IPS-NIHi7 (cell line): Measurements from ENCODE around the gene KRT36.
A peak's percentile ranks its signal among the peaks of the same experiment; 100 is the strongest.

Source experiments
- DNase-seq: peaks from one replicate; pipeline ENCODE4 v3.0.0; 2012; ENCODE audit warnings: mixed read lengths; ENCODE audit errors: extremely low spot score

KRT36 gene

DNA sequence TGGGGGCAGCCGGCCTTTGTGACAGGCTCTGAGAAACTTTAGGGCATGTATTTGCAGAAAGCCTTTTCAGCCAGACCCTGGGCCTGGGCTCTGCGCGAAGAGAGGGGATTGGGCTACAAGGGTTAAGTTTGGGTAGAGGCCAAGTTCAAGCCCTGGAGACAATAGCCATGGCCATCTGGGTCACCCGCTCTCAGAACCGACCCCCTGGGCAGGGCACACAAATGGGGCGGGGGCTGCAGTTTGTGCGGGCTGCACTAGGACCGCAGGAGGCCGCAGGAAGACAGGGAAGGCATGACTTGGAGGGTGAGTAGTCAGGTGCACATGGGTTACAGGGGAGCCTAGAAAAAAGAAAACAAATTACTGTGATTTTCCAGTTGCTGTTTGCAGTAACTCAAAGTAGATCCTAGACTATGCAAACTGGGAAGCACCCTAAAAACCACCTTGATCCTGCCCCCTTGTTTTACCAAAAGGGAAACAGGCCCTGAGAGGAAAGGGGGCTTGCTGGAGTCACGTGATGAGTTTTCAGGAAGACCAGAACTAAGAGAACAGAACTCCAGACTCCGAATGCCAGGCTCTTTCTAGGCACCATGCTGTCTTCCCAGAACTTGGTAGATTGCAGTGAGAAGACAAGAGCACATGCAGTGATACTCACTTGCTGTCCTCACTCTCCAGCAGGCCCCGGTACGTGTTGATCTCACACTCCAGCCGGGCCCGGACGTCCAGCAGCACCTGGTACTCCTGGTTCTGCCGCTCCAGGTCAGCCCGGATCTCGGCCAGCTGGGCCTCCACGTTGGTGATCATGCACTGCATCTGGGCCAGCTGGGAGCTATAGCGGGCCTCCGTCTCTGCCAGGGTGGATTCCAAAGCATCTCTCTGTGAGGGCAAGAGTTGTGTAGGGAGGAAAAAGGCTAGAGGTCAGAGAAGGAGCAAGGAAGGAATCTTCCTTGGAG lies 12.6 kb downstream of the KRT36 start:
- DNase-seq = no peak

DNA sequence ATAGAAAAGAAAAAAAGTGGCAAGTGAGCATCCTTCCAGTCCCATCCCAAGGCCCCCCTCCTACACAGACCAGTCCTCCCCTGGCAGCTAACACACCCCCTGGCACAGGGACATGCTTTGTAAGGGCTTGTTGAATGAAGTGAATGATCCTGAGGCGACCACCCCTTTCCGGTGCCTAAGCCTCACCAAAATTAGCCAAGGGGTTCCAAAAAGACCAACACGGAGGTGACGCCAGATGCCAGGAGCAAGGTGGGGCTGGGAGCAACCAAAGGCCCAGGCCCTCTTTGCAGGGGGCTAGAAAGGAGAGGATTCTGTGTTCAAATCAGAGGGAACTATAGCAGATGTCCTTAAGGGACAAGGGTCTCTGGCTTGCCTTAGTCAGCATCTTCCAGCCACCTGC lies 14.3 kb downstream of the KRT36 start:
- no peak for DNase-seq

DNA sequence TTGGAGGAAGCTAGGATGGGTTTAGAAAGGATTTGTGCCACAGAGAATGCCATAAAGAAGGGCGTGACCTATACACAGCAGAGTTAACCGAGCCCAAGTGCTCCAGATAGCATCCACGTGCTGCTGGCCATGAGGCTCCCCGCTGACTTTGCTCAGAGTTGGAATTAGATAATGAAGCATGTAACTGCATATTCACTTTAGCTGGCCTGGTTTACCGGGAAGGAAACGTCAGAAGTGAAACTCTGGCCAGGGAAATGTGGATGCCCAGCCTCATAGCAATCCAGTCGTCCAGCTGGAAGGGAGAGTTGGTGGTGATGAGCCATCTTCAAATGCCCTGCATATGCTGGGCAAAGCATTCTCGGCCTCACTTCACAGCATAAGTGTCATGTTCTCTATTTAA lies 14.8 kb downstream of the KRT36 start:
- DNase-seq = no peak

DNA sequence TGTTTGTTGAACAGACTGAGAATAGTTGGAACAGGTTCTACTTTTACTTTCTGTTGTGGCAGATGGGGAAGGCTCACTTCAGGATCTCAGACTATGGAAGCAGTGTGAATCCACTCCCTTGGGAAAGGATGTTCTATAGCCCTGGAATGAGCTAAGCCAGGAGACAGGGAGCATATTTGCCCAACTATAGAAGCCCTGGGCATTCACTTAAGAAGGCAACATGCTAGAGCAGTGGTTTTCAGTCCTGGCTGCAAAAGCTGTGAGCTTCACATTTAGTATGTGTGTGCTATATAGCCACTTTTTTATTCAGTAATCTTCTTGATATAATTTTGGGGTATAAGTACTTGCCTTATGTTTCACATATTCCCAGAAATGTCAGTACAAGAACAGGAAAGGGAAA lies 21.4 kb downstream of the KRT36 start:
- DNase-seq = no peak

DNA sequence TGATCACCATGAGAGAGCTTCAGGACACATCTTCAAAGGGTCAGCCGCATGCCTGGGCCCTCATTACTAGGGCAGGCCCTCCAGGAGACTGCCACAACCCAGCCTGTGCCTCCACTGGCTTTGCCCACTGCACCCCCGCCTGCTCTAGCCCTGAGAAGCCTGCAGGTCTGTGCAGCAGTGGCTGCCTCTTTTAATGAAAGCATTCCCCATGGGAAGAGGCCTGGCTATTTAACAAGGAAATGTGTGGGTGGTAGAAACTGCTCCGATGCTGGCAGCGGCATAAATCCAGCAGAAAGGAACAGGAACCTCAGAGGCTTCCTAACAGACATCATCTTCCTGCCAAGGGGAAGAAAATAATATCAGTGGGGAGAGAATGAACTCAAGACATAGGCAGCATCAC lies 22.1 kb downstream of the KRT36 start:
- no peak for DNase-seq

DNA sequence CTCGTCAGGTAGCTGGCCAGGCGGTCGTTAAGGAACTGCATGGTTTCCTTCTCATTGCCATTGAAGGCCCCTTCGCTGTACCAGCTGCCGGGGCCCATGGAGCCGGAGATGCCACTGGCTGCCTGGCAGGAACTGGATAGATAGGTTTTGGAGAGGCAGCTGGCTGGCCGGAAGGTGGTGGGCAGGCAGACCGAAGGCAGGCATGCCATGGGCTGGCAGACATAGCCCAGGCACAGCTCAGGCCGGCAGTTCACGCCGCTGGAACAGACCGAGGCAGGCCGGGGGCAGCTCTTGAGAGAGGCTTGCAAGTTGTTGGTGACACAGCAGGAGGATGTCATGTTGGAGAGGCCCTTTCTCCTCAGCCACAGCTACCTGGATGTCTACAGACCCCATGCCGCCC lies 22.7 kb downstream of the KRT36 start, which contains the start of gene KRT32:
Gene KRT32, minus strand, starts transcription at position 399 of the 400 bp plus-strand sequence. Its CDS starts 61 bp downstream, at position 338.
- DNase-seq = no peak

DNA sequence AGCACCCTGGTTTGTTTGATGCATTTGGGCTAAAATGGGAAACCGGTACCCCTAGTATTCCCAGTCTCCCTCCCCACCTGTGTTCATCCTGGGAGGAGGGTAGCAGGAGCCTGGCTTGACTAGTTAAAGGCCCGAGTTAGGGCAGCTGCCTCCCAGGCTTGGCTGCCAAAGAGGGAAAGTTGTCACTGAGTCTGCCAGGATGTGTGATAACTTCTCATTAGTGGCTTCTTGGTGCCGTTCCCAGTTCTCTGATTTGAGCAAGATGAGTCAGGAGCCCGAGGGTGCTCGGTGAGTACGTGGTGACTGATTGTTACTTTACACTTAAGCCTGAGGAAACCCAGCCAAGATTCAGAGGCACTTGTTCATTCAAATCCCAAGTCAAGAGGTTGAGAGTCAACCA lies 25.0 kb downstream of the KRT36 start:
- no peak for DNase-seq

DNA sequence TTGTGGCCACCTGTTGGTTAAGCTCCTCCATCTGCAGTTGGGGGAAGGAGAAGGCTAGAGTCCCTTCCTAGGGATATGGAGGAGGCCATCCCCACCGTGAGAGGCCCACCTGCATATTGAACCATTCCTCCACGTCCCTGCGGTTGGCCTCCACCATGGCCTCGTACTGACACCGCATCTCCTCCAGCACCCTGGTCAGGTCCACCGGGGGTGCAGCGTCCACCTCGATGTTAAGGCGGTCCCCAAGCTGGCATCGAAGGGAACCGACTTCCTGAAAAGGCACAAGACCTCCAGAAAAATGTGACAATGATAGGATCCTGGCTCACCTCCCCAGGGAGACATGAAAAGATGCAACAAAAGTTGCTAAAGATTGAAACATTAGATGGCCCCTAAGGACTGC lies 25.5 kb downstream of the KRT36 start:
- DNase-seq = no peak

DNA sequence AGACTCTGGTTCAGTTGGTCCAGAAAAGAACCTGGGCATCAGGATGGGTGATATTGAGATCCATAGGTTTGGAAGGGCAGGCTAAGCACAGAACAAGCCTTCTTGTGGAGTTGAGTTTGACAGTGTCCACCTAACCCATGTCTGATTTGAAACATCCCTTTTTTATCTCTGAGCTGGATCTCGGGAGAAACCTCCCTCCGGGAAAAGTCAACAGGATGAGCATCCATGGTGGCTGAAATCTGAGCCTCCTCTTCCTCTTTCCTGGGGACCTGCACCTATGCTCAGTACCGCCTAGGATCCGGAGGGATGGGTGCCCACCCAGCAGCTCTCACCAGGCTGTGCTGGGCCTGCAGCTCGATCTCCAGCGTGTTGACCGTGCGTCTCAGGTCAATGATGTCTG lies 26.0 kb downstream of the KRT36 start:
- no peak for DNase-seq

DNA sequence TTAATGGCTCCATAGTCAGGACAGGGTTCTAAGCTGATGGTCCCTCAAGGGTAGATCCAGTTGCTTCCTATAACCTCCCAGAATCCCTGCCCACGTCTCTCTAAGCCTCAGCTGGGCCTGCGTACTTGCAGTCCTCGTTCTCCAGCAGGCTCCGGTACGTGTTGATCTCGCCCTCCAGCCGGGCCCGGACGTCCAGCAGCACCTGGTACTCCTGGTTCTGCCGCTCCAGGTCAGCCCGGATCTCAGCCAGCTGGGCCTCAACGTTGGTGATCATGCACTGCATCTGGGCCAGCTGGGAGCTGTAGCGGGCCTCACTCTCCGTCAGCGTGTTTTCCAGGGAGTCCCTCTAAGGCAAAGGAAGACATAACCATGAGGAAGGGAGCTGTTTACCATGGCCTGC lies 27.0 kb downstream of the KRT36 start:
- no peak for DNase-seq

DNA sequence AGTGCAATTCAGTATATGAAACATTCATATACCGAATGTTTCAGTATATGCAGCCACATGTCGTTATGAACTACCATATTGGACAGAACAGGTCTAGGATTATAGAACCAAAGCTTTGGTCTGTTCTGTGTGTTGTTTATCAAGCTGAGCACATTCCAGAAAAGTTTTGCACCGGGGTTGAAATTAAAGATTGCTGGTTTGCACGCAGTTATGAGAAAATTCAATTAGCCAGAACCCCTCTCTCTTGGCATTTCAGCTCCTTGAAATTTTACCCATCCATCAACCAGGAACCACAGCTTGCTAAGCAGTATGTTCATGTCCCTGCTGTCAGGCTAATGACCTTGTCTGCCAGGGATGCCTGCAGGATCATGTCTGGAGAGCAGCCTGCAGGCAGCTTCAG lies 32.0 kb downstream of the KRT36 start:
- DNase-seq = no peak

DNA sequence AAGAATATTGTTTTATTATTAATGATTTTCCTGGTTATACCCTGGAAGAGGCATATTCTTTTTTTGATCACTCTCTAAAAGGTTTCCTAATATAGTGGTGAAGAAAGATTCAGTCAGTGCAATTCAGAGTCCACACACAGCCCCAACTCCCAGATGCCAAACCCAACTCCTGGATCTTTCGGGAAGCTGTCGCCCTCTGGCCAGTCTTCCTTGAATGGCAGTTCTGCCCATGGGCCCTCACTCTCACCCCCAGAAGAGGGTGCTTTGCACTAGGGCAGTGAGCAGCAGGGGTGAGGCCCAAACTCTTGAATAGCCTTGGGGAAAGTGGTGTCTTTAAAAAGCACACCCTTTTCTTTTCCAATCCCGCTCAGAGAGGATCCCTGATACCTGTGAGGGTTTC lies 33.5 kb downstream of the KRT36 start:
- peak; percentile 57 for DNase-seq

DNA sequence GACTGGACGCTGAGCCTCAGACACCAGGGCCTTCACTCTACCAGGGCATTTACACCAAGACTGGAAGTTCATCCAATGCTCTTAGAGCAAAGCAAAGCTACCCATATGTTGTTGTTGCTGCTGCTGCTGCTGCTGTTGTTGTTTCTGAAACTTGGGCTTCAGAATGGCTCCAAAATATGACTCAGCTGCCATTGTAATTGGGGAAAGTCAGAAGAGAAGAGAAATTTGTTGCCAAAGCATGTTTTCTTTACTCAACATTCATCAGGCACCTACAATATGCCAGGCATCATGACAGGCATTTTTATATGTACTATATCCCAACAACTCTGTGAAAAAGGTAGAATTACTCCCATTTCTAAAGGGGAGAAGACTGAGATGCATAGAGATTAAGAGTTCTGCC lies 34.5 kb downstream of the KRT36 start:
- DNase-seq = no peak

DNA sequence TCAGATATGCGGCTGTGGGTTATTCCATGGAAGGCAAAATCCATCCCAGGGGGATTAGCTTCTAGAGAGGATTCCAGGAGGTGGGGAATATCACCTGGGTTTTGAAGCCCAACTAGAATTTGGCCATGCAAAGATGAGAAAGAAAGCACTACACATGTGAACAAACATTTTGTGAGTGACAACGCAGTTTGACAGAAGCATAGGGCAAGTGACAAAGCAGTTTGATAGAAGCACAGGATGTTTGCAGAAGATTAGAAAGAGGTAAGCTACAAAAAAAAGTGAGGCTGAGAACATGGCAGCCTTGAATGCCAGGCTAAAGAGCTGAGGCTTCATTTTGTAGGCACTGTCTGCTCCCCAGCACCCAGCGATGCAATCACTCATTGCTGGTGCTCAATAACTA lies 36.6 kb downstream of the KRT36 start:
- no peak for DNase-seq

DNA sequence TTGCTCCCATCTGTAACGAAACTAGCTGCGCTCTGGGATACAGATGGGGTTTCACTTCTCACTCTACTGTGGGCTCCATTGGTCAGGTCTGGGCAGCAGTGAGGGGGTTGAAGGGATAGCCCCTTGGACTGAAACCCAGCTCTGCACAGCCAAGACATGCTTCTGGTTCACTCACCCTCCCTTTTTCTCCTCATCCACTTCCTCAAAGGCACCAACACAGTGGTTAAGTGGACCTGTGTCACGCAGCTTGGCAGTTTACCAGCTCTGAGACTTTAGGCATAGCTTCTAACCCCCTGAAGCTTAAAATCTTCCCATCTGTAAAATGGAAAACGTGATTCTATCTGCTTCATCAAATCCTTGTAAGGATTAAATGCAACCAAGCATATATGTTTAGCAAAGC lies 37.4 kb downstream of the KRT36 start:
- DNase-seq = no peak

DNA sequence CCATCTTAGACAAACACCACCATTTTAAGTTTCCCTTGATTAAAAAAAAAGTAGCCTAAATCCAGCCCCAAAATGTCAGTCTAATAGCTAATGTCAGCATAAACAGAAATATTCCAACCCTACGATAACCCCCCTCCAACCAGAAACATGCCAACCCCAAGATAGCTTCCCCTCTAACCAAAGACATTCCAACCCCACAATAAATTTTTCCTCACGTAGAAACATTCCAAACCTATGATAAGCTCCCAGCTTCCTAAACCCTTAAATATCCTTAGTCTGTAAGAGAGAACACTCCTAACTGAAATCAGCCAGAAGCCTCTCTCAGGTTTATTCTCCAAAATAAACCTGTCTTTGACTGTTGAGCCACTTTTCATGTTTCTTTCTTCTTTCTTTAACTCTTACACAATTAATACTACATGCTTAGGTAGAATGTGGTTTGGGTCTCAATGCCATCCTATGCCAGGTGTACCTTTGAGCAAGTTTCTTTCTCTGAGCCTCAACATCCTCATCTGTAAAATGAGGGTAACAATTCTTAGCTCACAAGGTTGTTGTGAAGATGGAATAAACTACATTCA lies 38.5 kb downstream of the KRT36 start:
- no peak for DNase-seq

DNA sequence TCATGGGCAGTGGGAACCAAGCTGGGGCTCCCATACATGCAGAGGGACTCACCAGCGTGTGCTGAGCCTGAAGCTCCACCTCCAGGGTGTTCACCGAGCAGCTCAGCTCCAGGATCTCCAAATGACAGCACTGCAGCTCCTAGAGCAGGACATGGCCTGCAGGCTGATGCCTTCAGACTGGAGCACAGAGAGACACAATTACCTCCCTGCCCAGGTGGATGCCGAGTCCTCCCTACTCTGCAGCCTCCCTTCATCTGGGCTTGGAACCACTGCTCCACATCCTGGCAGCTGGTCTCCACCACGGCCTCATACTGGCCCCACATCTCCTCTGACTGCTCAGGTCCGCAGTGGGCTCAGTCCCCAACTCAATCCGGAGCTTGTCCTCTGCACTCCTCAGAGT lies 40.7 kb downstream of the KRT36 start:
- no peak for DNase-seq

DNA sequence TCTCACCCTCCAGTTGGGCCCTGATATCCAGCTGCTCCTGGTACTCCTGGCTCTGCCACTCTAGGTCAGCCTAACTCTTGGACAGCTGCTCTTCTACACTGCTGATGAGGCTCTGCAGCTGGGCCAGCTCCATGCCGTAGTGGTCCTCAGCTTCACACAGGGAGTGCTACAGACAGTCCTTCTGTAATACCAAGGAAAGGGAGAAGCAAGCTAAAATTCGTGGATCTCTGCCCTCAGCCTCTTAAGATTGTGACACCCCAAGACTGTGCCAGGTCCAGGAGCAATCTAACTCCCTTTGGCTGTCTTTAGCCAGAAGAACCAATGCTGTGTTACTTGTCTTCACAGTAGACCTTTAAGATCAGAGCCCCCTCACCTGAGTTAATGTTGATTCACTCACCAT lies 41.2 kb downstream of the KRT36 start:
- DNase-seq = no peak

DNA sequence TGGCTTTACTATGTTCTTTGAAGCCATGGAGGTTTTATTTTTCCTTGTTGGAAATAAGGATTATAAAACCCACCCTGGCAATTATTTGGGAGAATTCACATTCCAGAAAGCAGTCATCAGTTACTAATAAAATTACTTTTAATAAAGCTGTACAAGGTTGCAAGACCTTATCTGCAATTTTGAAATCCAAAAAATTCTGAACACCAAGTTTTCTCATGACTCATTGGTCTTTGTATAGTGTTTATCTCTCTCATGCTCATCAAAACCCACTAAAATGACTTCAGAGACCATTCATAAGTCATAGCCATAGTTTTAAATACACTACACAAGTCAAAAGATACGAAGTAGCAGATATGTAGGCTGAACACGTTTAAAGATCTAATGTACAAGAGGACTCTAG lies 42.9 kb downstream of the KRT36 start:
- DNase-seq = no peak

DNA sequence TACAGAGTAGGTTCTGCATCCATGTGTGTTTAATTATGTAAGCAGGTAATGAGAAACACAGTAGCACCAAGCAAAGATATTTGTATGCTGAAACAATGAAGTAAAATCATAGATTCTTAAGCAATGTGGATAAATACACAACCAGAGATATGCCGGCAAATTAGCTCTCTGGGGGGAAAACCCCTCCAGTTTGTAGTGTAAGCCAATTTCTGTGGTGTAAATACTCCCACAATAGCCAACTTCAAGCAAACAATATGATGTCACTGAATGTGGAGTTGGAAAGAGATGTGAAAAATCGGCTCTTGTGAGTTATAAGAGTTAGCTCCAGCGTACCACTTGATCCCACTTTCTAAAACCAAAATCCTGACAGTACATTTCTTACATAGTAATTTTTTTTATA lies 45.1 kb downstream of the KRT36 start:
- no peak for DNase-seq

DNA sequence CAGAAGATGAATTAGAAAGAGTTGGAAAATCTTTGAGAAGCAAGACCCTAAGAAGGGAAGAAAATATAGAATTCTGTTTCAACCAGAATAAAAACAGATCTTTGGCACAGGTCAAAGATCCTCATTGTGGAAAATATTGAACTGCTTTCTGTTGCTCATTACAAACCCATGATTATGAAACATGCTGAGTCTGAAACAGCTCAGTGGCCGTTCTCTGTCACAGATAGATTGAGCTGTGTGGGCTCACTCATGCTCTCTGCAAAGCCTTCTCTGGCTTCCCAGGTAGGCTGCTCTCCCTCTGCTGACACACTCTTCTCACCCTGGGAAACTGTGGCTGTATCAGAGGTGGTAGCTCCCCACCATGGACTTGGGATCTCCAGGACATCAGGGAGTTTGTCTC lies 45.5 kb downstream of the KRT36 start:
- no peak for DNase-seq

DNA sequence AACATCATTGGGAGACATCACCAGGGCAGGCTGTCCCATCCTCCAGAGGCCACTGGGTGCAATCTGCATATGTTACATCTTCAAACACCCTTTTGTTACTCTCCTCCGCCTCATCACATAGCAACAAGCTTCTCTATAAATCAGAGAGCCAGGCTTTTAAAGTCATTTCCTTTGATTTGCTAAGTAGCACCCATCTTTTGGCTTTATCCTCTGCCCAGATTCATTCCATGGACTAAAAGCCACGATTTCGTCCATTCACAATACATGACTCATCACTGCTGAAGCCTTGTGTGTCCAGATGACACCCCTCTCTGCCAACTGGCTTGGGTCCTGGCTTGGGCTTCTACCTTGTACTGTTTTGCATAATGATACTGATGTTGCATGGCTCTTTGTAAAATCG lies 47.0 kb downstream of the KRT36 start:
- DNase-seq = no peak

DNA sequence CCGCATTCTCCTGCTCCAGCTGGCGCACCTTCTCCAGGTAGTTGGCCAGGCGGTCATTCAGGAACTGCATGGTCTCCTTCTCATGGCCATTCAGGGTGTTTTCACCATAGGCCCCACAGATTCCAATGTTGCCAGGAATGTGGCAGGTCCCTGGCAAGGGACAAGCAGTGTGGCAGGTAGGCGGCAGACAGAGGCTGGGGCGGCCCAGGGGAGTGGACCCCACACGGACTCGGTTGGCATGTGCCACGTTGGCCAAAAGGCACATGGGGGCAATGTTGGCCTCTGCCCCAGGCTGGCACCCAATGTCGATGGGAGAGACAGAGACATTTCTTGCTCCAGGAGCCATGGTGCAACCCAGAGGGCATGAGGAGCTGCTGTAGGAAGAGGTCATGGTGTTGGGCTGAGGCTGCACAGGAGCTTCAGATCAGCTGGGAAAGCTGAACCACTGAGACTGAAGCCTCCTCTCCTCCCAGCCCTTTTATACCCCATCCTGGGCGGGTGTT lies 49.1 kb downstream of the KRT36 start, which contains the start of gene KRT38:
Gene KRT38, minus strand, starts transcription at position 453 of the 503 bp plus-strand sequence. Its CDS starts 62 bp downstream, at position 391.
- no peak for DNase-seq
